ENCODE results near the gene RAB12.

RAB12 gene

GRCh38 chr18:8584798-8585197, 24.4 kb upstream of the RAB12 start:
- no peak for TF ChIP-seq CTCF (IDR thresholded peaks at IDR 0.05; ENCODE audit: insufficient read depth, low read depth, low read length, missing control alignments)
- no peak overlapping the region for H3K4me3 ChIP-seq (ENCODE audit: low read depth, low read length)
- no peak for DNase-seq (ENCODE audit: low read depth)

GRCh38 chr18:8586941-8587340, 22.3 kb upstream of the RAB12 start:
- no peak for DNase-seq (ENCODE audit: low read depth)
- H3K4me3 ChIP-seq (ENCODE audit: low read depth, low read length), result no peak overlapping the region
- no peak for TF ChIP-seq CTCF (IDR thresholded peaks at IDR 0.05; ENCODE audit: insufficient read depth, low read depth, low read length, missing control alignments)

- DNase-seq (ENCODE audit: low read depth), result no peak
- no peak for TF ChIP-seq CTCF (IDR thresholded peaks at IDR 0.05; ENCODE audit: insufficient read depth, low read depth, low read length, missing control alignments)
- no peak overlapping the region for H3K4me3 ChIP-seq (ENCODE audit: low read depth, low read length)
Observed at GRCh38 chr18:8595445-8595844, 13.8 kb upstream of the RAB12 start.

- no peak for TF ChIP-seq CTCF (IDR thresholded peaks at IDR 0.05; ENCODE audit: insufficient read depth, low read depth, low read length, missing control alignments)
- no peak overlapping the region for H3K4me3 ChIP-seq (ENCODE audit: low read depth, low read length)
- peak; percentile 86 for DNase-seq (ENCODE audit: low read depth)
Observed at GRCh38 chr18:8601277-8602032, 7.8 kb upstream of the RAB12 start.

GRCh38 chr18:8602040-8602439, 7.2 kb upstream of the RAB12 start:
- no peak overlapping the region for H3K4me3 ChIP-seq (ENCODE audit: low read depth, low read length)
- peak; percentile 68 for DNase-seq (ENCODE audit: low read depth)
- no peak for TF ChIP-seq CTCF (IDR thresholded peaks at IDR 0.05; ENCODE audit: insufficient read depth, low read depth, low read length, missing control alignments)

- TF ChIP-seq CTCF (IDR thresholded peaks at IDR 0.05; ENCODE audit: insufficient read depth, low read depth, low read length, missing control alignments), result no peak
- no peak overlapping the region for H3K4me3 ChIP-seq (ENCODE audit: low read depth, low read length)
- no peak for DNase-seq (ENCODE audit: low read depth)
Observed at GRCh38 chr18:8602557-8602956, 6.7 kb upstream of the RAB12 start.

All from GM12865 (cell line).